Testis (tissue), 2 donors: ENCODE data around the gene BRINP2.

Experiments
- POLR2A ChIP-seq: fragments of 450-650 bp; IDR thresholded peaks from one replicate; pipeline ENCODE4 v1.6.1; 2017; ENCODE audit warnings: antibody characterized with exemption, mild to moderate bottlenecking, moderate library complexity
- TF ChIP-seq, protein P1 (sequence below), 3 experiments: fragments of 450-650 bp in 2 of 3; fragments of 200-600 bp in 1 of 3; sonication (generic) in 1 of 3; IDR thresholded peaks; one replicate each; pipeline ENCODE4 v1.5.1; 2016 to 2019; ENCODE audit warnings: antibody characterized with exemption in 3 of 3, mild to moderate bottlenecking in 2 of 3, moderate library complexity in 1 of 3

DNA sequence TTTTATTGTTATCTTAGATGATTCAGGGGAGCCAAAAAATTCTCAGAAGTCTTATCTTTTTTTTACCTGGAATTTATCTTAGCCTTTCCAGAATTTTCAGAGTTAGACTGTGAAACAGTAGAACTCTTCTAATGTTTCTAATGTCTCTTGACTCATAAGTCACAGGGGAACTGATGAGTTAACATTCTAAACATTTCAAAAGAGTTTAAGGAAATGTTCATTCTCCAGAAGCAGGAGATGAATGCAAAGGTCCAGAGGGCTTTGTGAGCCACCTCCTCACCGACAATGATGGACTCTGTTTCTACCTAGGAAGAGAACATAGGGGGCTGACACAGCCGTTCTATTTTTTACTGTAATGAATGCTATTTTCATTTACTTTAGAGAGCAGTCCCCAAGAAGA lies 157.5 kb downstream of the BRINP2 start:
- TF ChIP-seq, protein P1, sequence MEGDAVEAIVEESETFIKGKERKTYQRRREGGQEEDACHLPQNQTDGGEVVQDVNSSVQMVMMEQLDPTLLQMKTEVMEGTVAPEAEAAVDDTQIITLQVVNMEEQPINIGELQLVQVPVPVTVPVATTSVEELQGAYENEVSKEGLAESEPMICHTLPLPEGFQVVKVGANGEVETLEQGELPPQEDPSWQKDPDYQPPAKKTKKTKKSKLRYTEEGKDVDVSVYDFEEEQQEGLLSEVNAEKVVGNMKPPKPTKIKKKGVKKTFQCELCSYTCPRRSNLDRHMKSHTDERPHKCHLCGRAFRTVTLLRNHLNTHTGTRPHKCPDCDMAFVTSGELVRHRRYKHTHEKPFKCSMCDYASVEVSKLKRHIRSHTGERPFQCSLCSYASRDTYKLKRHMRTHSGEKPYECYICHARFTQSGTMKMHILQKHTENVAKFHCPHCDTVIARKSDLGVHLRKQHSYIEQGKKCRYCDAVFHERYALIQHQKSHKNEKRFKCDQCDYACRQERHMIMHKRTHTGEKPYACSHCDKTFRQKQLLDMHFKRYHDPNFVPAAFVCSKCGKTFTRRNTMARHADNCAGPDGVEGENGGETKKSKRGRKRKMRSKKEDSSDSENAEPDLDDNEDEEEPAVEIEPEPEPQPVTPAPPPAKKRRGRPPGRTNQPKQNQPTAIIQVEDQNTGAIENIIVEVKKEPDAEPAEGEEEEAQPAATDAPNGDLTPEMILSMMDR (IDR thresholded peaks at IDR 0.05), result no peak
- TF ChIP-seq POLR2A, result no peak
